ENCODE results near the gene PEX10. TPM values are rescaled to one million over a fixed set of nuclear protein-coding genes. Genes with fewer than 3 reads are reported as not detected.

PEX10 gene
- total and polyA plus RNA-seq, 4 donors = 6.2 to 16.4 (median 11.8) TPM

GRCh38 chr1:2372551-2373490, 39.5 kb downstream of the PEX10 start (continued):
- TF ChIP-seq TAF1 (conservative IDR thresholded peaks at IDR 0.05) = no peak

GRCh38 chr1:2368053-2368744, 44.2 kb downstream of the PEX10 start:
- no peak for TF ChIP-seq YY1 (IDR thresholded peaks at IDR 0.05)
- TF ChIP-seq RXRA (IDR thresholded peaks at IDR 0.05) = no peak
- no peak for TF ChIP-seq GABPA (IDR thresholded peaks at IDR 0.05 in 1 of 2, conservative IDR thresholded peaks at IDR 0.05 in 1 of 2)
- TF ChIP-seq FOXA2 (IDR thresholded peaks at IDR 0.05) = no peak
- TF ChIP-seq HNF4G (IDR thresholded peaks at IDR 0.05) = no peak
- no peak for TF ChIP-seq ZBTB33 (IDR thresholded peaks at IDR 0.05)
- TF ChIP-seq ATF3 (IDR thresholded peaks at IDR 0.05) = no peak
- no peak for TF ChIP-seq JUND (IDR thresholded peaks at IDR 0.05)
- TF ChIP-seq FOXA1 (IDR thresholded peaks at IDR 0.05) = no peak
- H3K9ac ChIP-seq (ENCODE audit: low read depth in 1 of 2, low read length in 2 of 2) = no peak overlapping the region
- peaks cover 0 to 3% (median 0%) of the 10 kb centered on the region in 4 donors for H3K36me3 ChIP-seq (ENCODE audit: control insufficient read depth in 4 of 4, insufficient read depth in 3 of 4, low read depth in 1 of 4, low read length in 3 of 4)
- H3K4me3 ChIP-seq (ENCODE audit: low read depth in 1 of 3, low read length in 3 of 3) = no peak overlapping the region
- WGBS = 96% methylated on average over 8 of the region's 8 CpGs
- no peak for DNase-seq (ENCODE audit: low spot score)
- no peak overlapping the region for H3K27ac ChIP-seq (ENCODE audit: low read depth in 1 of 2, low read length in 2 of 2)
- no peaks in the 10 kb centered on the region for H3K27me3 ChIP-seq (ENCODE audit: control insufficient read depth in 4 of 4, insufficient read depth in 4 of 4, low read length in 3 of 4)
- peaks cover 0 to 1% (median 0%) of the 10 kb centered on the region in 4 donors for H3K9me3 ChIP-seq (ENCODE audit: control insufficient read depth in 4 of 4, low read length in 3 of 4)
- H3K4me1 ChIP-seq (ENCODE audit: control insufficient read depth in 4 of 4, insufficient read depth in 4 of 4, low read length in 3 of 4) = no peaks in the 10 kb centered on the region

GRCh38 chr1:2363847-2364513, 48.4 kb downstream of the PEX10 start:
- H3K4me3 ChIP-seq (ENCODE audit: low read depth in 1 of 3, low read length in 3 of 3) = no peak overlapping the region
- no peak for DNase-seq (ENCODE audit: low spot score)
- WGBS = 100% methylated on average over 2 of the region's 2 CpGs

More at GRCh38 chr1:2363847-2364513, 48.4 kb downstream of the PEX10 start:
- Histone ChIP-seq H3K9me3 (ENCODE audit: control insufficient read depth in 4 of 4, low read length in 3 of 4) (peaks cover 0 to 1% (median 0%) of the 10 kb centered on the region in 4 donors), H3K36me3 (ENCODE audit: control insufficient read depth in 4 of 4, insufficient read depth in 3 of 4, low read depth in 1 of 4, low read length in 3 of 4) (no peaks in the 10 kb centered on the region), H3K4me1 (ENCODE audit: control insufficient read depth in 4 of 4, insufficient read depth in 4 of 4, low read length in 3 of 4) (no peaks in the 10 kb centered on the region), H3K9ac (ENCODE audit: low read depth in 1 of 2, low read length in 2 of 2) (no peak overlapping the region), H3K27ac (ENCODE audit: low read depth in 1 of 2, low read length in 2 of 2) (no peak overlapping the region), H3K27me3 (ENCODE audit: control insufficient read depth in 4 of 4, insufficient read depth in 4 of 4, low read length in 3 of 4) (no peaks in the 10 kb centered on the region)
- no peak for TF ChIP-seq TAF1 (conservative IDR thresholded peaks at IDR 0.05)
